ENCODE measurements around the gene LAIR1.

The LAIR1 gene, protein sequence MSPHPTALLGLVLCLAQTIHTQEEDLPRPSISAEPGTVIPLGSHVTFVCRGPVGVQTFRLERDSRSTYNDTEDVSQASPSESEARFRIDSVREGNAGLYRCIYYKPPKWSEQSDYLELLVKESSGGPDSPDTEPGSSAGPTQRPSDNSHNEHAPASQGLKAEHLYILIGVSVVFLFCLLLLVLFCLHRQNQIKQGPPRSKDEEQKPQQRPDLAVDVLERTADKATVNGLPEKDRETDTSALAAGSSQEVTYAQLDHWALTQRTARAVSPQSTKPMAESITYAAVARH

GRCh38 chr19:54364775-54365257 is at the start of gene LAIR1:
Gene LAIR1 (minus strand): TSS chr19:54364931. CDS start chr19:54364804, 127 bp downstream.
- peak within 1 kb of the TSS; percentile 71 for H3K4me3 ChIP-seq (ENCODE audit: low read length)
- peaks cover 6% of the 10 kb centered on the region for H3K27me3 ChIP-seq (replicated peaks; ENCODE audit: control insufficient read depth, insufficient read depth, low read length)
- no peak for DNase-seq (ENCODE audit: low read depth)
- H3K9me3 ChIP-seq (ENCODE audit: control insufficient read depth, low read length) = no peaks in the 10 kb centered on the region
- peaks cover 6% of the 10 kb centered on the region for H3K4me1 ChIP-seq (ENCODE audit: control insufficient read depth, insufficient read depth, low read length)
- peak within 1 kb of the TSS; percentile 77 for H3K9ac ChIP-seq (ENCODE audit: low read length)
- peaks cover 2% of the 10 kb centered on the region for H3K36me3 ChIP-seq (ENCODE audit: control insufficient read depth, insufficient read depth, low read length, severe bottlenecking)

DNA sequence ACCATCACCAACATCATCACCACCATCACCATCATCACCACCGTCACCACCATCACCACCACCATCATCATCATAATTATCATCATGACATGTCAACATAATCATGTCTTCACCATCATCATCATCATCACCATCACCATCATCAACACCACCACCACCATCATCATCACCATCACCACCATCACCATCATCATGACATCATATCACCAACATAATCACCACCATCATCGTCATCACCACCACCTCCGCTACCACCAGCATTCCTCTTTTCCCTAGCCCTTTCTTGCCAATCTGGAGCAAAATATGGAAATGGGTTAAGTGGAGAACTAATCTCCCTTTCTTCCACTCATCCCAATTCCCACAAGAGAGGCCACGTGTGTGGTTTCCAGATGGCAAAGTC is 49.4 kb upstream of the LAIR1 start:
- Histone ChIP-seq H3K27me3 (replicated peaks; ENCODE audit: control insufficient read depth, insufficient read depth, low read length) (peaks cover 39% of the 10 kb centered on the region), H3K36me3 (ENCODE audit: control insufficient read depth, insufficient read depth, low read length, severe bottlenecking) (no peaks in the 10 kb centered on the region), H3K4me3 (ENCODE audit: low read length) (no peak overlapping the region), H3K9ac (ENCODE audit: low read length) (no peak overlapping the region), H3K4me1 (ENCODE audit: control insufficient read depth, insufficient read depth, low read length) (no peaks in the 10 kb centered on the region), H3K9me3 (ENCODE audit: control insufficient read depth, low read length) (no peaks in the 10 kb centered on the region)
- no peak for DNase-seq (ENCODE audit: low read depth)

- H3K36me3 ChIP-seq (ENCODE audit: control insufficient read depth, insufficient read depth, low read length, severe bottlenecking) = no peaks in the 10 kb centered on the region
- no peak for DNase-seq (ENCODE audit: low read depth)
- peaks cover 3% of the 10 kb centered on the region for H3K9me3 ChIP-seq (ENCODE audit: control insufficient read depth, low read length)
- no peak overlapping the region for H3K9ac ChIP-seq (ENCODE audit: low read length)
- H3K4me3 ChIP-seq (ENCODE audit: low read length) = no peak overlapping the region
- H3K27me3 ChIP-seq (replicated peaks; ENCODE audit: control insufficient read depth, insufficient read depth, low read length) = peaks cover 39% of the 10 kb centered on the region
- H3K4me1 ChIP-seq (ENCODE audit: control insufficient read depth, insufficient read depth, low read length) = no peaks in the 10 kb centered on the region
Observed at GRCh38 chr19:54412877-54413276, 48.1 kb upstream of the LAIR1 start.

GRCh38 chr19:54411033-54411432 is 46.3 kb upstream of the LAIR1 start:
- Histone ChIP-seq H3K4me3 (ENCODE audit: low read length) (no peak overlapping the region), H3K27me3 (replicated peaks; ENCODE audit: control insufficient read depth, insufficient read depth, low read length) (peaks cover 22% of the 10 kb centered on the region), H3K9me3 (ENCODE audit: control insufficient read depth, low read length) (peaks cover 4% of the 10 kb centered on the region), H3K4me1 (ENCODE audit: control insufficient read depth, insufficient read depth, low read length) (no peaks in the 10 kb centered on the region), H3K9ac (ENCODE audit: low read length) (no peak overlapping the region), H3K36me3 (ENCODE audit: control insufficient read depth, insufficient read depth, low read length, severe bottlenecking) (no peaks in the 10 kb centered on the region)
- no peak for DNase-seq (ENCODE audit: low read depth)

DNA sequence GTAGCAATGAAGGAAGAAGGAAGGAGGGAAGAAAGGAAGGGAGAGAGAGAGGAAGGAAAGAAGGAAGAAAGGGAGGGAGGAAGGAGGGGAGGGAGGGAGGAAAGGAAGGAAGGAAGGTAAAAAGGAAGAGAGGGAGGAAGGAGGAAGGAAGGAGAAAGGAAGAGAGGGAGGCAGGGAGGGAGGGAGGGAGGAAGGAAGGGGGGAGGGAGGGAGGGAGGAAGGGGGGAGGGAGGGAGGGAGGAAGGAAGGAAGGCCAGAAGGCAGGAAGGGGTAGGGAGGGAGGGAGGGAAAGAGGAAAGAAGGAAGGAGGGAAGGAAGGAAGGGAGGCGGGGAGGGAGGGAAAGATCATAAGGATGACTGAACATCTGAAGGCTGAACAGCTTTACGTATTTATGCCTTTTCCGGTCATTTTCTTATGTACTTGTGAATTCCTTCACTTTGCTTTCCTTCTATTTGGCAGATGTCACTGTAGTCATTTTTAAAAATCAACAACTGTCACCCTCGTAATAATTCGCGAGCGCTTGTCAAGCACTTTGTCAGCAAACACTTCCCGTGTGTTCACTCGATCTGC is 43.8 kb upstream of the LAIR1 start:
- no peak overlapping the region for H3K4me3 ChIP-seq (ENCODE audit: low read length)
- H3K9me3 ChIP-seq (ENCODE audit: control insufficient read depth, low read length) = peaks cover 4% of the 10 kb centered on the region
- no peaks in the 10 kb centered on the region for H3K4me1 ChIP-seq (ENCODE audit: control insufficient read depth, insufficient read depth, low read length)
- no peak overlapping the region for H3K9ac ChIP-seq (ENCODE audit: low read length)
- no peaks in the 10 kb centered on the region for H3K36me3 ChIP-seq (ENCODE audit: control insufficient read depth, insufficient read depth, low read length, severe bottlenecking)
- peaks cover 9% of the 10 kb centered on the region for H3K27me3 ChIP-seq (replicated peaks; ENCODE audit: control insufficient read depth, insufficient read depth, low read length)
- no peak for DNase-seq (ENCODE audit: low read depth)

- no peaks in the 10 kb centered on the region for H3K4me1 ChIP-seq (ENCODE audit: control insufficient read depth, insufficient read depth, low read length)
- H3K9ac ChIP-seq (ENCODE audit: low read length) = no peak overlapping the region
- no peaks in the 10 kb centered on the region for H3K36me3 ChIP-seq (ENCODE audit: control insufficient read depth, insufficient read depth, low read length, severe bottlenecking)
- no peak overlapping the region for H3K4me3 ChIP-seq (ENCODE audit: low read length)
- peaks cover 4% of the 10 kb centered on the region for H3K9me3 ChIP-seq (ENCODE audit: control insufficient read depth, low read length)
- DNase-seq (ENCODE audit: low read depth) = no peak
- peaks cover 9% of the 10 kb centered on the region for H3K27me3 ChIP-seq (replicated peaks; ENCODE audit: control insufficient read depth, insufficient read depth, low read length)
Observed at GRCh38 chr19:54407780-54408179, 43.0 kb upstream of the LAIR1 start.

- no peak overlapping the region for H3K9ac ChIP-seq (ENCODE audit: low read length)
Observed at GRCh38 chr19:54405628-54406027, 40.9 kb upstream of the LAIR1 start.

DNA sequence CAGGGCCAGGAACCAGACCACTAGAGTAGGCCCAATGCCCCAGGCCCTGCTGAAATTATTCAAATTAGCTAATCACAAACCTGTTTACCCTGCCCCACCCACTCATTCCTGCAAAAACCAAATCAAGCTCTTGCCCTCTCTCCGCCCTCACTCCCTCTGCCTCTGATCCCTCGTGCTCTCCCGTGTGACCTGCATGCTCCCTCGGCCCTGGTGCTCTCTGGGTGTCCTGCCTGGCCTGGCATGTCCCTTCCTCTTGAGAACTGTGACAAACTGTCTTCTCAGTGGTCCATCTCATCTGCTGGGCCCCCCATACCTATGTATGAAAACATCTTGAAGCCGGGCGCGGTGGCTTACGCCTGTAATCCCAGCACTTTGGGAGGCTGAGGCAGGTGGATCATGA is 38.3 kb upstream of the LAIR1 start:
- no peak for DNase-seq (ENCODE audit: low read depth)
- peaks cover 4% of the 10 kb centered on the region for H3K4me1 ChIP-seq (ENCODE audit: control insufficient read depth, insufficient read depth, low read length)
- H3K4me3 ChIP-seq (ENCODE audit: low read length) = no peak overlapping the region

More at GRCh38 chr19:54405628-54406027, 40.9 kb upstream of the LAIR1 start:
- Histone ChIP-seq H3K9me3 (ENCODE audit: control insufficient read depth, low read length) (peaks cover 4% of the 10 kb centered on the region), H3K4me1 (ENCODE audit: control insufficient read depth, insufficient read depth, low read length) (no peaks in the 10 kb centered on the region), H3K36me3 (ENCODE audit: control insufficient read depth, insufficient read depth, low read length, severe bottlenecking) (no peaks in the 10 kb centered on the region), H3K4me3 (ENCODE audit: low read length) (no peak overlapping the region), H3K27me3 (replicated peaks; ENCODE audit: control insufficient read depth, insufficient read depth, low read length) (peaks cover 2% of the 10 kb centered on the region)
- DNase-seq (ENCODE audit: low read depth) = no peak

GRCh38 chr19:54400913-54401312 is 36.2 kb upstream of the LAIR1 start:
- no peaks in the 10 kb centered on the region for H3K36me3 ChIP-seq (ENCODE audit: control insufficient read depth, insufficient read depth, low read length, severe bottlenecking)
- H3K9me3 ChIP-seq (ENCODE audit: control insufficient read depth, low read length) = no peaks in the 10 kb centered on the region
- no peak for DNase-seq (ENCODE audit: low read depth)
- H3K9ac ChIP-seq (ENCODE audit: low read length) = no peak overlapping the region
- peaks cover 3% of the 10 kb centered on the region for H3K27me3 ChIP-seq (replicated peaks; ENCODE audit: control insufficient read depth, insufficient read depth, low read length)
- H3K4me1 ChIP-seq (ENCODE audit: control insufficient read depth, insufficient read depth, low read length) = peaks cover 4% of the 10 kb centered on the region
- no peak overlapping the region for H3K4me3 ChIP-seq (ENCODE audit: low read length)

More for the DNA sequence above, 38.3 kb upstream of the LAIR1 start:
- H3K27me3 ChIP-seq (replicated peaks; ENCODE audit: control insufficient read depth, insufficient read depth, low read length) = peaks cover 3% of the 10 kb centered on the region
- peaks cover 3% of the 10 kb centered on the region for H3K9me3 ChIP-seq (ENCODE audit: control insufficient read depth, low read length)
- H3K36me3 ChIP-seq (ENCODE audit: control insufficient read depth, insufficient read depth, low read length, severe bottlenecking) = no peaks in the 10 kb centered on the region
- H3K9ac ChIP-seq (ENCODE audit: low read length) = no peak overlapping the region

DNA sequence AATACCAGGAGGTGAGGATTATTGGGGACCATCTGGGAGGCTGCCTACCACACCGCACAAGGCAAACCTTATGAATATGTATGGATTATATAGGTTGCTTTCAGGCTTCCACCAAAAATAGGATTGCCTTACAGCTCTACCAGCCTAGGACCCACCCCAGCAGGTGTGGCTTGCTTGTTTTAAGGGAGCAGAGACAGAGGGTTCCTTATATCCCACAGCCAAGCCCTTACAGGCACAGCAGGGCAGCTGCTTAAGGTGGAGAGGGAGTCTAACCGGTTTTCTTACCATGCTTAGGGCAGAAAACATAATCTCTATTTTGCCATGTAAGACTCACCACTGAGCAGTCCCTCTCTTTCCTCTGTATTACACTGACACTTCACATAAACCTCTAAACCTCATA is 34.5 kb upstream of the LAIR1 start:
- no peak overlapping the region for H3K4me3 ChIP-seq (ENCODE audit: low read length)
- no peaks in the 10 kb centered on the region for H3K36me3 ChIP-seq (ENCODE audit: control insufficient read depth, insufficient read depth, low read length, severe bottlenecking)
- no peak overlapping the region for H3K9ac ChIP-seq (ENCODE audit: low read length)
- H3K4me1 ChIP-seq (ENCODE audit: control insufficient read depth, insufficient read depth, low read length) = peaks cover 4% of the 10 kb centered on the region
- no peak for DNase-seq (ENCODE audit: low read depth)
- no peaks in the 10 kb centered on the region for H3K9me3 ChIP-seq (ENCODE audit: control insufficient read depth, low read length)
- peaks cover 3% of the 10 kb centered on the region for H3K27me3 ChIP-seq (replicated peaks; ENCODE audit: control insufficient read depth, insufficient read depth, low read length)

DNA sequence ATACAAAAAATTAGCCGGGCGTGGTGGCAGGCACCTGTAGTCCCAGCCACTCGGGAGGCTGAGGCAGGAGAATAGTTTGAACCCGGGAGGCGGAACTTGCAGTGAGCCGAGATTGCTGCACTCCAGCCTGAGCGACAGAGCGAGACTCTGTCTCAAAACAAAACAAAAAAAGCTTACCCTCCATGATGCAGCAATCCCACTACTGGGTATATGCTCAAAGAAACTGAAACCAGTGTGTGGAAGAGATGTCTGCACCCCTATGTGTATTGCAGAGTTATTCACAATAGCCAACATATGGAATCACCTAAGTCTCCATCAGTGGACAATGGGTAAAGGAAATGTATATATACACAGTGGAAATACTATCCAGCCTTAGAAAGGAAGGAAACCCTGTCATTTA is 31.0 kb upstream of the LAIR1 start:
- Histone ChIP-seq H3K9ac (ENCODE audit: low read length) (no peak overlapping the region), H3K27me3 (replicated peaks; ENCODE audit: control insufficient read depth, insufficient read depth, low read length) (peaks cover 9% of the 10 kb centered on the region), H3K9me3 (ENCODE audit: control insufficient read depth, low read length) (no peaks in the 10 kb centered on the region), H3K4me3 (ENCODE audit: low read length) (no peak overlapping the region), H3K36me3 (ENCODE audit: control insufficient read depth, insufficient read depth, low read length, severe bottlenecking) (no peaks in the 10 kb centered on the region), H3K4me1 (ENCODE audit: control insufficient read depth, insufficient read depth, low read length) (peaks cover 11% of the 10 kb centered on the region)
- DNase-seq (ENCODE audit: low read depth) = no peak
